Measurements from ENCODE around the gene ENDOV. TPM values are rescaled to one million over a fixed set of nuclear protein-coding genes. Genes with fewer than 3 reads are reported as not detected.

ENDOV gene
- total RNA-seq, 4 donors from 2014 or later: 17.1 to 47.8 (median 19.3) TPM

- Histone ChIP-seq H3K9me3 (no peaks in the 10 kb centered on the region), H3K27ac (no peak overlapping the region), H3K36me3 (no peaks in the 10 kb centered on the region), H3K4me1 (peaks cover 32% of the 10 kb centered on the region), H3K27me3 (peaks cover 4% of the 10 kb centered on the region), H3K4me3 (no peak overlapping the region)
- TF ChIP-seq EP300 (IDR thresholded peaks at IDR 0.05) (no peak), POLR2A (IDR thresholded peaks at IDR 0.05) (no peak), CTCF (IDR thresholded peaks at IDR 0.05) (no peak), POLR2AphosphoS5 (IDR thresholded peaks at IDR 0.05) (no peak)
- DNase-seq (ENCODE audit: low spot score in 2 of 2): no peak
- WGBS: 72% methylated on average over 15 of the region's 15 CpGs
These were observed 42.4 kb downstream of the ENDOV start for GRCh38 chr17:80457236-80457856.

DNA sequence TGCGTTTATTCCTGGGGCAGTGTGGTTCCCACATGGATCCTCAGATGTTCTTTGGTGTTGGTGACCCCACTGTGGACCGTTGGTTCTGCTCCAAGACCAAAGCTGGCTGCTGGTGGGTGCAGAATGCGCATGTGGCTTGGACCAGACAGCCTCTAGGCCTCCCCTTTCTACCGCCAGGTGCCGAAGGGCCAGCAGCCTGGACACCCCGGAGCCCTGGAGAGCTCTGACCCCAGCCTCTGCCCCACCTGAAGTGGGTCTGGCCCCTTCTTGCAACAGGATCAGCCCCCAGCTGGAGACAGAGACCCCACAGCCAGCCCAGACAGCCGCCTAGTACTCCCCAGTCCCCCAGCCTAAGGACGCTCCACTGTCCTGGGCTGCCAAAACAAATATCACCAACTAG, 43.0 kb downstream of the ENDOV start:
- H3K4me3 ChIP-seq: no peak overlapping the region
- WGBS: 83% methylated on average over 1 of the region's 8 CpGs
- H3K27ac ChIP-seq: no peak overlapping the region

GRCh38 chr17:80459234-80459633, 44.3 kb downstream of the ENDOV start:
- Histone ChIP-seq H3K9me3 (no peaks in the 10 kb centered on the region), H3K27me3 (peaks cover 5% of the 10 kb centered on the region), H3K36me3 (no peaks in the 10 kb centered on the region), H3K27ac (no peak overlapping the region), H3K4me1 (peaks cover 19% of the 10 kb centered on the region), H3K4me3 (no peak overlapping the region)
- no peak for DNase-seq (ENCODE audit: low spot score in 2 of 2)
- WGBS: 75% methylated on average over 11 of the region's 11 CpGs
- TF ChIP-seq POLR2AphosphoS5 (IDR thresholded peaks at IDR 0.05) (no peak), POLR2A (IDR thresholded peaks at IDR 0.05) (no peak)

More for the DNA sequence above, 43.0 kb downstream of the ENDOV start:
- H3K27me3 ChIP-seq: peaks cover 4% of the 10 kb centered on the region
- DNase-seq (ENCODE audit: low spot score in 2 of 2): no peak
- H3K36me3 ChIP-seq: no peaks in the 10 kb centered on the region
- TF ChIP-seq POLR2A (IDR thresholded peaks at IDR 0.05): no peak
- peaks cover 31% of the 10 kb centered on the region for H3K4me1 ChIP-seq
- no peaks in the 10 kb centered on the region for H3K9me3 ChIP-seq

DNA sequence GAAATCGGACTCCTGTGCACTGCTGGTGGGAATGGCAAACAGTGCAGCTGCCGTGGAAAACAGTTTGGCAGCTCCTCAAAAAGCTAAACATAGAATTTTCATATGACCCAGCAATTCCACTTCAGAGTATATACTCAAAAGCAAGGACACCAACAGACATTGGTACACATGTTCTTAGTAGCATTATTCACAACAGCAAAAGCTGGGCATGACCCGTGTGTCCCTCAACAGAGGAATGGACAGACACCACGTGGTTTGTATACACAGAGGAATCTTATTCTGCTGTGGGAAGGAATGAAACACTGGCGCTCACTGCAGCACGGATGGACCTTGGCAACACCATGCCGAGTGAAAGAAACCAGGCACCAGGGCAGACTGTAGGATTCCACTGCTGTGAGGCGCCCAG, 45.5 kb downstream of the ENDOV start:
- Histone ChIP-seq H3K27me3 (peaks cover 14% of the 10 kb centered on the region), H3K36me3 (no peaks in the 10 kb centered on the region), H3K9me3 (no peaks in the 10 kb centered on the region), H3K4me1 (peaks cover 13% of the 10 kb centered on the region), H3K27ac (no peak overlapping the region), H3K4me3 (no peak overlapping the region)
- no peak for DNase-seq (ENCODE audit: low spot score in 2 of 2)
- TF ChIP-seq POLR2AphosphoS5 (IDR thresholded peaks at IDR 0.05) (no peak), CTCF (IDR thresholded peaks at IDR 0.05) (no peak), EP300 (IDR thresholded peaks at IDR 0.05) (no peak), POLR2A (IDR thresholded peaks at IDR 0.05) (no peak)
- 66% methylated on average over 8 of the region's 8 CpGs for WGBS

GRCh38 chr17:80461528-80462160, 46.7 kb downstream of the ENDOV start:
- WGBS: 62% methylated on average over 17 of the region's 20 CpGs
- H3K9me3 ChIP-seq: no peaks in the 10 kb centered on the region

More at GRCh38 chr17:80461528-80462160, 46.7 kb downstream of the ENDOV start:
- Histone ChIP-seq H3K27me3 (peaks cover 25% of the 10 kb centered on the region), H3K4me1 (peaks cover under 1% of the 10 kb centered on the region), H3K4me3 (no peak overlapping the region), H3K27ac (no peak overlapping the region), H3K36me3 (no peaks in the 10 kb centered on the region)
- TF ChIP-seq POLR2A (IDR thresholded peaks at IDR 0.05) (no peak), EP300 (IDR thresholded peaks at IDR 0.05) (no peak), POLR2AphosphoS5 (IDR thresholded peaks at IDR 0.05) (no peak), CTCF (IDR thresholded peaks at IDR 0.05) (no peak)
- no peak for DNase-seq (ENCODE audit: low spot score in 2 of 2)

Data from suprapubic skin (tissue), 4 donors.